ENCODE results near the gene PNO1.
A peak's percentile ranks its signal among the peaks of the same experiment; 100 is the strongest.

Gene PNO1

GRCh38 chr2:68222287-68222686 is 64.6 kb downstream of the PNO1 start:
- H4K8ac ChIP-seq (ENCODE audit: low read depth, low read length) = no peak overlapping the region
- H2BK120ac ChIP-seq (ENCODE audit: low read depth, low read length) = no peak overlapping the region
- no peak overlapping the region for H2BK12ac ChIP-seq (ENCODE audit: low read length)
- WGBS, 2 donors (ENCODE audit: extremely low coverage in 2 of 2, insufficient read length in 2 of 2, insufficient replicate concordance in 1 of 2) = no CpG with 5 or more reads among the region's 1 CpG
- H3K27me3 ChIP-seq (ENCODE audit: control insufficient read depth in 3 of 3, insufficient read depth in 3 of 3, low read depth in 1 of 3, low read length in 3 of 3) = no peaks in the 10 kb centered on the region
- H2BK5ac ChIP-seq (ENCODE audit: low read length) = no peak overlapping the region
- no peak overlapping the region for H3K4ac ChIP-seq (ENCODE audit: low read length)
- no peaks in the 10 kb centered on the region for H3K4me1 ChIP-seq (ENCODE audit: control insufficient read depth in 2 of 2, insufficient read depth in 1 of 2, low read depth in 1 of 2, low read length in 2 of 2)
- no peak overlapping the region for H4K91ac ChIP-seq (ENCODE audit: low read depth, low read length, poor library complexity)
- H3K23ac ChIP-seq (ENCODE audit: low read depth, low read length, poor library complexity) = no peak overlapping the region
- H2AFZ ChIP-seq (ENCODE audit: low read length) = no peak overlapping the region
- H3K4me2 ChIP-seq (ENCODE audit: insufficient read depth, low read length, poor library complexity, severe bottlenecking) = no peak overlapping the region
- no peak overlapping the region for H2AK5ac ChIP-seq (ENCODE audit: low read depth, low read length)
- no peak for DNase-seq (ENCODE audit: low spot score)
- H3K27ac ChIP-seq (replicated peaks; ENCODE audit: low read length) = no peak overlapping the region
- no peak overlapping the region for H3K9ac ChIP-seq (ENCODE audit: low read depth, low read length, poor library complexity)
- H2BK15ac ChIP-seq (ENCODE audit: low read length) = no peak overlapping the region
- H3K36me3 ChIP-seq (replicated peaks in 1 of 2; ENCODE audit: control insufficient read depth in 2 of 2, insufficient read depth in 2 of 2, low read length in 2 of 2) = peaks cover 0 to 28% of the 10 kb centered on the region in 2 donors
- H3K79me1 ChIP-seq (ENCODE audit: low read depth, low read length) = no peaks in the 10 kb centered on the region
- no peak overlapping the region for H3K4me3 ChIP-seq (ENCODE audit: low read length in 2 of 2)
- no peak overlapping the region for H3K14ac ChIP-seq (ENCODE audit: low read length)
- no peak overlapping the region for H3K18ac ChIP-seq (ENCODE audit: low read length)
- H3K9me3 ChIP-seq (replicated peaks in 1 of 2; ENCODE audit: control insufficient read depth in 2 of 2, insufficient read depth in 1 of 2, low read depth in 1 of 2, low read length in 2 of 2) = peaks cover 0 to 12% of the 10 kb centered on the region in 2 donors

GRCh38 chr2:68223419-68223818 is 65.7 kb downstream of the PNO1 start:
- H3K36me3 ChIP-seq (replicated peaks in 1 of 2; ENCODE audit: control insufficient read depth in 2 of 2, insufficient read depth in 2 of 2, low read length in 2 of 2) = peaks cover 0 to 28% of the 10 kb centered on the region in 2 donors
- no peak overlapping the region for H2BK12ac ChIP-seq (ENCODE audit: low read length)
- no peak overlapping the region for H3K14ac ChIP-seq (ENCODE audit: low read length)
- H2BK15ac ChIP-seq (ENCODE audit: low read length) = no peak overlapping the region
- no peak overlapping the region for H3K27ac ChIP-seq (replicated peaks; ENCODE audit: low read length)
- H3K9ac ChIP-seq (ENCODE audit: low read depth, low read length, poor library complexity) = no peak overlapping the region
- no peak overlapping the region for H4K8ac ChIP-seq (ENCODE audit: low read depth, low read length)
- no peak overlapping the region for H2BK120ac ChIP-seq (ENCODE audit: low read depth, low read length)
- H2AFZ ChIP-seq (ENCODE audit: low read length) = no peak overlapping the region
- no peaks in the 10 kb centered on the region for H3K27me3 ChIP-seq (ENCODE audit: control insufficient read depth in 3 of 3, insufficient read depth in 3 of 3, low read depth in 1 of 3, low read length in 3 of 3)
- no peak overlapping the region for H2AK5ac ChIP-seq (ENCODE audit: low read depth, low read length)
- H3K18ac ChIP-seq (ENCODE audit: low read length) = no peak overlapping the region
- no peak overlapping the region for H3K23ac ChIP-seq (ENCODE audit: low read depth, low read length, poor library complexity)
- DNase-seq (ENCODE audit: low spot score) = no peak
- no peaks in the 10 kb centered on the region for H3K79me1 ChIP-seq (ENCODE audit: low read depth, low read length)
- no peak overlapping the region for H4K91ac ChIP-seq (ENCODE audit: low read depth, low read length, poor library complexity)
- no peak overlapping the region for H3K4ac ChIP-seq (ENCODE audit: low read length)
- peaks cover 0 to 12% of the 10 kb centered on the region in 2 donors for H3K9me3 ChIP-seq (replicated peaks in 1 of 2; ENCODE audit: control insufficient read depth in 2 of 2, insufficient read depth in 1 of 2, low read depth in 1 of 2, low read length in 2 of 2)
- H3K4me1 ChIP-seq (ENCODE audit: control insufficient read depth in 2 of 2, insufficient read depth in 1 of 2, low read depth in 1 of 2, low read length in 2 of 2) = no peaks in the 10 kb centered on the region
- H2BK5ac ChIP-seq (ENCODE audit: low read length) = no peak overlapping the region
- WGBS, 2 donors (ENCODE audit: extremely low coverage in 2 of 2, insufficient read length in 2 of 2, insufficient replicate concordance in 1 of 2) = no CpG with 5 or more reads among the region's 2 CpGs
- H3K4me3 ChIP-seq (ENCODE audit: low read length in 2 of 2) = no peak overlapping the region
- no peak overlapping the region for H3K4me2 ChIP-seq (ENCODE audit: insufficient read depth, low read length, poor library complexity, severe bottlenecking)

GRCh38 chr2:68225119-68225632 is 67.5 kb downstream of the PNO1 start:
- DNase-seq (ENCODE audit: low spot score) = peak; percentile 29
- no peak overlapping the region for H3K4me2 ChIP-seq (ENCODE audit: insufficient read depth, low read length, poor library complexity, severe bottlenecking)
- H3K36me3 ChIP-seq (replicated peaks in 1 of 2; ENCODE audit: control insufficient read depth in 2 of 2, insufficient read depth in 2 of 2, low read length in 2 of 2) = peaks cover 0 to 28% of the 10 kb centered on the region in 2 donors
- H3K4me1 ChIP-seq (ENCODE audit: control insufficient read depth in 2 of 2, insufficient read depth in 1 of 2, low read depth in 1 of 2, low read length in 2 of 2) = no peaks in the 10 kb centered on the region
- H3K79me1 ChIP-seq (ENCODE audit: low read depth, low read length) = no peaks in the 10 kb centered on the region
- no peak overlapping the region for H3K4ac ChIP-seq (ENCODE audit: low read length)
- no peak overlapping the region for H3K23ac ChIP-seq (ENCODE audit: low read depth, low read length, poor library complexity)
- H2BK5ac ChIP-seq (ENCODE audit: low read length) = no peak overlapping the region
- no peak overlapping the region for H3K14ac ChIP-seq (ENCODE audit: low read length)
- no peak overlapping the region for H3K27ac ChIP-seq (replicated peaks; ENCODE audit: low read length)
- H3K9me3 ChIP-seq (replicated peaks in 1 of 2; ENCODE audit: control insufficient read depth in 2 of 2, insufficient read depth in 1 of 2, low read depth in 1 of 2, low read length in 2 of 2) = peaks cover 0 to 12% of the 10 kb centered on the region in 2 donors
- H3K9ac ChIP-seq (ENCODE audit: low read depth, low read length, poor library complexity) = no peak overlapping the region
- no peak overlapping the region for H2BK12ac ChIP-seq (ENCODE audit: low read length)
- H2BK120ac ChIP-seq (ENCODE audit: low read depth, low read length) = no peak overlapping the region
- no peak overlapping the region for H4K91ac ChIP-seq (ENCODE audit: low read depth, low read length, poor library complexity)
- WGBS, 2 donors (ENCODE audit: extremely low coverage in 2 of 2, insufficient read length in 2 of 2, insufficient replicate concordance in 1 of 2) = no CpG with 5 or more reads among the region's 2 CpGs
- no peaks in the 10 kb centered on the region for H3K27me3 ChIP-seq (ENCODE audit: control insufficient read depth in 3 of 3, insufficient read depth in 3 of 3, low read depth in 1 of 3, low read length in 3 of 3)
- no peak overlapping the region for H3K18ac ChIP-seq (ENCODE audit: low read length)
- no peak overlapping the region for H4K8ac ChIP-seq (ENCODE audit: low read depth, low read length)
- no peak overlapping the region for H2AK5ac ChIP-seq (ENCODE audit: low read depth, low read length)
- no peak overlapping the region for H2BK15ac ChIP-seq (ENCODE audit: low read length)
- no peak overlapping the region for H3K4me3 ChIP-seq (ENCODE audit: low read length in 2 of 2)
- H2AFZ ChIP-seq (ENCODE audit: low read length) = no peak overlapping the region
